ENCODE results near the gene TCF7.

TCF7 gene

GRCh38 chr5:134092875-134093274 is 21.6 kb upstream of the TCF7 start:
- no peak overlapping the region for H3K27ac ChIP-seq
- TF ChIP-seq, protein P1, sequence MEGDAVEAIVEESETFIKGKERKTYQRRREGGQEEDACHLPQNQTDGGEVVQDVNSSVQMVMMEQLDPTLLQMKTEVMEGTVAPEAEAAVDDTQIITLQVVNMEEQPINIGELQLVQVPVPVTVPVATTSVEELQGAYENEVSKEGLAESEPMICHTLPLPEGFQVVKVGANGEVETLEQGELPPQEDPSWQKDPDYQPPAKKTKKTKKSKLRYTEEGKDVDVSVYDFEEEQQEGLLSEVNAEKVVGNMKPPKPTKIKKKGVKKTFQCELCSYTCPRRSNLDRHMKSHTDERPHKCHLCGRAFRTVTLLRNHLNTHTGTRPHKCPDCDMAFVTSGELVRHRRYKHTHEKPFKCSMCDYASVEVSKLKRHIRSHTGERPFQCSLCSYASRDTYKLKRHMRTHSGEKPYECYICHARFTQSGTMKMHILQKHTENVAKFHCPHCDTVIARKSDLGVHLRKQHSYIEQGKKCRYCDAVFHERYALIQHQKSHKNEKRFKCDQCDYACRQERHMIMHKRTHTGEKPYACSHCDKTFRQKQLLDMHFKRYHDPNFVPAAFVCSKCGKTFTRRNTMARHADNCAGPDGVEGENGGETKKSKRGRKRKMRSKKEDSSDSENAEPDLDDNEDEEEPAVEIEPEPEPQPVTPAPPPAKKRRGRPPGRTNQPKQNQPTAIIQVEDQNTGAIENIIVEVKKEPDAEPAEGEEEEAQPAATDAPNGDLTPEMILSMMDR (IDR thresholded peaks at IDR 0.05) = no peak
- TF ChIP-seq ZFX (IDR thresholded peaks at IDR 0.05; ENCODE audit: borderline replicate concordance) = no peak

- H3K27ac ChIP-seq = no peak overlapping the region
Observed at GRCh38 chr5:134093351-134093750, 21.1 kb upstream of the TCF7 start.

DNA sequence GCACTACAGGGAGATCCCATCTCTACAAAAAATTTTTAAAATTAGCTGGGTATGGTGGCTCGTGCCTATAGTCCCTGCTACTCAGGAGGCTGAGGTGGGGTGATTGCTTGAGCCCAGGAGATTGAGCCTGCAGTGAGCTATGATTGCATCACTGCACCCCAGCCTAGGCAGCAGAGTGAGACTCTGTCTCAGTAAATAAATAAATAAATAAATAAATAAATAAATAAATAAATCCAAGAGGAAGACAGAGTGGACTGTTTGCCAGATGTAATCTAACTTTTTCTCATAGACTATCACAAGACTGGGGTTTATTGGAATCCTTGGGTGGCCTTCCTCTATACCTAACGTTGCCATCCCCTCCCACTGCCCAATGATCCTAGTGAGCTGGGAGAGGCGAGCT is 19.2 kb upstream of the TCF7 start:
- TF ChIP-seq, protein P1 (IDR thresholded peaks at IDR 0.05) = no peak
- TF ChIP-seq ZFX (IDR thresholded peaks at IDR 0.05; ENCODE audit: borderline replicate concordance) = no peak

More at GRCh38 chr5:134093351-134093750, 21.1 kb upstream of the TCF7 start:
- no peak for TF ChIP-seq ZFX (IDR thresholded peaks at IDR 0.05; ENCODE audit: borderline replicate concordance)
- TF ChIP-seq, protein P1 (IDR thresholded peaks at IDR 0.05) = no peak

DNA sequence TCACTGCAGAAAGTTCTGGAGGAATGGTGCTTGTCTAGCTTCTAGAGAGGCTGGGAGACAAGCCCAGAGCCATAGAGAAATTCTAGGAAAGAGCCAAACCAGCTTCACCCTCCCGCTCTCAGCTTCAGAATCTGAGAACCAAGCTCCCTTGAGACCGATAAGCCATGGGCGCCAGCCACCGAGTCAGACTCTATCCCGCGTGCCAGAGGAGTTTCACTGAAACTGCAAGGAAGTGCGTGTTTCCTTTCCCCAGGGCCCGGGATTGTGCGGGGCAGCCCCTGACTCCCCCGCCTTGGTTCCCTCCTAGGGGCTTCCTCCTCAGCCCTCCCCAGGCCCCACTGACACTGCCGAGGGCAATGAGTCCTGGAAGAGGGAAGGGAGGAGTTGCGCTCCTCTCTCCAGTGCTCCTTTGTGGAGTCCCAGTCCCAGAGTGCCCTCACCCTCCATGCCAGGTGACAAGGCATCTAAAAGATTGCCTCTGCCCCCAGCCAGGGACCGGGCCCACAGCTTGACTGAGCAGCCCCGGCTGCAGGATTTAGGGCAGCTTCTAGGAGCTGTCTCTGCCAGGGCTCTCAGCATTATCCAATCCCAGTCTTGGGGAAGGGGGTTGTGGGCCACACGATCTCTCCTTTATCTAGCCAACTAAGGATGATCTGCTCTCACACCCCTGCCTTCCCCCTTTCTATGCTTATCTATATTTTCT is 18.4 kb upstream of the TCF7 start:
- TF ChIP-seq, protein P1 (IDR thresholded peaks at IDR 0.05) = no peak
- no peak for TF ChIP-seq ZFX (IDR thresholded peaks at IDR 0.05; ENCODE audit: borderline replicate concordance)
- H3K27ac ChIP-seq = no peak overlapping the region

More for the DNA sequence above, 19.2 kb upstream of the TCF7 start:
- H3K27ac ChIP-seq = no peak overlapping the region

GRCh38 chr5:134097211-134097749 is 17.2 kb upstream of the TCF7 start:
- no peak for TF ChIP-seq ZFX (IDR thresholded peaks at IDR 0.05; ENCODE audit: borderline replicate concordance)
- TF ChIP-seq, protein P1 (IDR thresholded peaks at IDR 0.05) = no peak
- no peak overlapping the region for H3K27ac ChIP-seq

- TF ChIP-seq, protein P1 (IDR thresholded peaks at IDR 0.05) = no peak
- TF ChIP-seq ZFX (IDR thresholded peaks at IDR 0.05; ENCODE audit: borderline replicate concordance) = no peak
Observed at GRCh38 chr5:134098690-134099089, 15.8 kb upstream of the TCF7 start.

DNA sequence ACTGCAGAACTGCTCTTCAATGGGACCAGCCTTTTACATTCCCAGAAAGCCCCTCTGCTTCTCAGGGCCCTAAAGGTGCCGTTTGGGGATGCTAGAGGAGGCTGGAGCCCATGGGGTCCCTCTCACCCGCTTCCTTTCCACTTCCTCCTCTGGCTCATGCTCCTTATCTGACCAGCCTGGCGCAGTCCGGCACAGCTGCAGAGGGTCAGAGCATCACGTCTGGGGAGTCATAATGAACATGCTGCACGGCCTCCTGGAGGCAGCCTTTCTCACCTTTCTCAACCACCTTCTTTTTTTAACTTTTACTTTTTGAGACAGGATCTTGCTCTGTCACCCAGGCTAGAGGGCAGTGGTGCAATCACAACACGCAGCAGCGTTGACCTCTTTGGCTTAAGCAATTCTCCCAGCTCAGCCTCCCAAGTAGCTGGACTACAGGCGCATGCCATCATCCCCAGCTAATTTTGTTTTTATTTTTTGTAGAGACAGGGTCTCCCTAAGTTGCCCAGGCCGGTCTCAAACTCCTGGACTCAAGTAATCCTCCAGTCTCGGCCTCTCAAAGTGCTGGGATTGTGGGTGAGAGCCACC is 15.1 kb upstream of the TCF7 start:
- H3K27ac ChIP-seq = no peak overlapping the region
- no peak for TF ChIP-seq ZFX (IDR thresholded peaks at IDR 0.05; ENCODE audit: borderline replicate concordance)

More at GRCh38 chr5:134098690-134099089, 15.8 kb upstream of the TCF7 start:
- H3K27ac ChIP-seq = no peak overlapping the region

All from 22Rv1 (cell line).